Astrocyte of the spinal cord (primary cell): ENCODE data around the gene CAMKK2.
"Not testable (repeated sequence)": the region's sequence is repeated elsewhere in the genome, so short reads cannot be mapped to it uniquely, and the experiment has no call there.

Experiments
- DNase-seq: peaks from one replicate; pipeline ENCODE4 v3.0.0; 2011; ENCODE audit warnings: low read depth, low spot score
- H3K4me3 ChIP-seq: 2 replicates; pipeline ENCODE4 v1.5.1; 2011; ENCODE audit warnings: low read depth, mild to moderate bottlenecking, low read length, moderate library complexity
- in situ Hi-C: cut with HindIII; loops from 2 replicates; pipeline ENCODE4 v1.10.0; 2017; ENCODE audit warnings: low sequenced_read_pairs
- TF ChIP-seq, protein P1 (sequence below): IDR thresholded peaks from 2 replicates; pipeline ENCODE4 v1.5.1; 2012; ENCODE audit warnings: low read depth, mild to moderate bottlenecking, low read length, inconsistent platforms

The CAMKK2 gene

DNA sequence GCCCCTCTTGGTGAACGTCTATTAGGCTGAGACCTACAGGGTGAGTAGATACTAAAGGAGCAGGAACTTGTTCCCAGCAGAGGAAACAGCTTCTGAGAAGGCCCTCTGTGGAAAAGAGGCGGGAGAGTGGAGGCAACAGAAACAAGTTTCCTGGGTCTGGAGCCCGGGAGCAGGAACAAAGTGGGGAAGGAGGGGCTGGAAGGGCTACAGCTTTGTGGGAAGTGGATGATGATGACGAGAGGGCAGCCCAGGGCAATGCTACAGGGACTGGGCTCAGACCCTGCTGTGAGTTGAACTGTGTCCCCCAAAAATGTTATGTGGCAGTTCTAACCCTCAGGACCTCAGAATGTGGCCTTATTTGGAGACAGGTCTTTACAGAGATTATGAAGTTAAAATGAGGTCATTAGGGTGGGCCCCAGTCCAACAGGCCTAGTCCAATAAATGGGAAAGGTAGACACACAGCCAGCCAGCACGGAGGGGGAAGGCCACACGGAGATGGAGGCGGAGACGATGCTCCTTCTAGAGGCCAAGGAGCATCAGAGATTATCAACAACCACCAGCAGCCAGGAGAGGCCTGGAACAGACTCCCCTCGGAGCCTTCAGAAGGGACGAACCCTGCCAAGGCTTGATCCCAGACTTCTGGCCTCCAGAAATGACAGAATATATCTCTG lies 14.3 kb downstream of the CAMKK2 start:
- no peak overlapping the region for H3K4me3 ChIP-seq
- DNase-seq = no peak
- in situ Hi-C loops = no loop called here

DNA sequence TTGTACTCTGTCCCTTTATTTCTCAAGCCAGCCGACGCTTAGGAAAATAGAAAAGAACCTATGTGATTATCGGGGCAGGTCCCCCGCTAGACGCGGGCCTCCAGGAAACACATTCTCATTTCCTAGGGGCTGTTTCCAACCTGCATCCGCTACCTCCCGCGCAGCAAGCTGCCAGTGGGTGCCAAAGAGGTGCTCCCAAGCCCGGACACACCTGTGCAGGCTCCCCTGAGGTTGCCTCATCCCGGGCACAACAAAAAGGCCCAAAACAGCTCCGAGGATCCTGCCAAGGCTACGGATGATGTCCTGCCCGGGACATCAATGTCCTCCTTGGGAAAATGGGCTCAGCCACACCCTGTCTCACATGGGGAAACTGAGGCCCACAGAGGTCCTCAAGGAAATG lies 15.4 kb downstream of the CAMKK2 start:
- H3K4me3 ChIP-seq, in situ Hi-C loops, DNase-seq: not testable (repeated sequence)

More for the DNA sequence above, 14.3 kb downstream of the CAMKK2 start:
- TF ChIP-seq, protein P1, sequence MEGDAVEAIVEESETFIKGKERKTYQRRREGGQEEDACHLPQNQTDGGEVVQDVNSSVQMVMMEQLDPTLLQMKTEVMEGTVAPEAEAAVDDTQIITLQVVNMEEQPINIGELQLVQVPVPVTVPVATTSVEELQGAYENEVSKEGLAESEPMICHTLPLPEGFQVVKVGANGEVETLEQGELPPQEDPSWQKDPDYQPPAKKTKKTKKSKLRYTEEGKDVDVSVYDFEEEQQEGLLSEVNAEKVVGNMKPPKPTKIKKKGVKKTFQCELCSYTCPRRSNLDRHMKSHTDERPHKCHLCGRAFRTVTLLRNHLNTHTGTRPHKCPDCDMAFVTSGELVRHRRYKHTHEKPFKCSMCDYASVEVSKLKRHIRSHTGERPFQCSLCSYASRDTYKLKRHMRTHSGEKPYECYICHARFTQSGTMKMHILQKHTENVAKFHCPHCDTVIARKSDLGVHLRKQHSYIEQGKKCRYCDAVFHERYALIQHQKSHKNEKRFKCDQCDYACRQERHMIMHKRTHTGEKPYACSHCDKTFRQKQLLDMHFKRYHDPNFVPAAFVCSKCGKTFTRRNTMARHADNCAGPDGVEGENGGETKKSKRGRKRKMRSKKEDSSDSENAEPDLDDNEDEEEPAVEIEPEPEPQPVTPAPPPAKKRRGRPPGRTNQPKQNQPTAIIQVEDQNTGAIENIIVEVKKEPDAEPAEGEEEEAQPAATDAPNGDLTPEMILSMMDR = no peak

DNA sequence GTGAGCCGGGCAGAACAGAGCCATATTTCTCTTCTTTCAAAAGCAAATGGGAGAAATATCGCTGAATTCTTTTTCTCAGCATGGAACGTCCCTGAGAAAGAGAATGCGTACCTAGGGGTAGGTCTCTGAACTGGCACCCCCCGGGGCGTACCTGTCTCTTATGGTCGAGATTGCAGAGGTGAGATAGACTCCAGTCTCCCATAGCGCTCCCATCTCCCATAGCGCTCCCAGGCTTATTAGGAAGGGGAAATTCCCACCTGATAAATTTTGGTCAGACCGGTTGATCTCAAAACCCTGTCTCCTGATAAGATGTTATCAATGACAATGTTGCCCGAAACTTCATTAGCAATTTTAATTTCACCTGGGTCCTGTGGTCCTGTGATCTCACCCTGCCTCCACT lies 16.0 kb downstream of the CAMKK2 start:
- in situ Hi-C loops, DNase-seq, H3K4me3 ChIP-seq: not testable (repeated sequence)

DNA sequence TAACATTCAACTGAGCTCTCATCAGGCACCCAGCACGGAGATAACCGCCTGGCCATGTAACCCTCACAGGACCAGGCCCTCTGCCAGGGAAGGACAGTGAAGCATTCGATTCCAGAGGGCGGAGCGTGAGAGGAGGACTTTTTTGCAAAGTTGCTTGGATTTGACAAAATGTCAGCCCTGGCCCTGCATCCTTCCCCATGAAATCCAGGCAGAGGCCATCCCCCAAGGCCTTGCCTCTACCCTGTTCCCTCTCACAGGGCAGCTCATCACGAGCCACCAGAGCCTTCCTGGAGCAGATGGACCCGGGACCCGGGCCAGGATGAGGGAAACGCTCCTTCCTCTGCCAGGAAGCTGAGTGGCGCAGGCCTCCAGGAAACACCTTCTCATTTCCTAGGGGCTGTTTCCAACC lies 17.0 kb downstream of the CAMKK2 start:
- TF ChIP-seq, protein P1 = no peak
- in situ Hi-C loops = no loop called here
- no peak overlapping the region for H3K4me3 ChIP-seq
- no peak for DNase-seq

DNA sequence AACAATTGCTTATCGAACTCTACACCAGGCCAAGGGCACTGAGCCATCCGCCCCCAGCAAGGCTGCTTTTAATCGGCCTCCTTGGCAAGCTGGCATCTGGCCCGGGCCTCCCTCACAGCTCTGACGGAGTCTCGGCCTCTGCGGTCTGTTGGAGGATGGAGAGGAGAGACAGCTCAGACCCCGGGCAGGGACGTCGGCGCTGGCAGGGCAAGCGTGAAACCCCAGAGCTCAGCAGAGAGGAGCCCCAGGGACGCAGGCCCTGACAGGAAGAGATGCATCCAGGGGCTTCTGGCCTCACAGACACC lies 17.5 kb downstream of the CAMKK2 start:
- DNase-seq = peak; percentile 65
- no peak overlapping the region for H3K4me3 ChIP-seq
- TF ChIP-seq, protein P1 = no peak
- in situ Hi-C loops = no loop called here

DNA sequence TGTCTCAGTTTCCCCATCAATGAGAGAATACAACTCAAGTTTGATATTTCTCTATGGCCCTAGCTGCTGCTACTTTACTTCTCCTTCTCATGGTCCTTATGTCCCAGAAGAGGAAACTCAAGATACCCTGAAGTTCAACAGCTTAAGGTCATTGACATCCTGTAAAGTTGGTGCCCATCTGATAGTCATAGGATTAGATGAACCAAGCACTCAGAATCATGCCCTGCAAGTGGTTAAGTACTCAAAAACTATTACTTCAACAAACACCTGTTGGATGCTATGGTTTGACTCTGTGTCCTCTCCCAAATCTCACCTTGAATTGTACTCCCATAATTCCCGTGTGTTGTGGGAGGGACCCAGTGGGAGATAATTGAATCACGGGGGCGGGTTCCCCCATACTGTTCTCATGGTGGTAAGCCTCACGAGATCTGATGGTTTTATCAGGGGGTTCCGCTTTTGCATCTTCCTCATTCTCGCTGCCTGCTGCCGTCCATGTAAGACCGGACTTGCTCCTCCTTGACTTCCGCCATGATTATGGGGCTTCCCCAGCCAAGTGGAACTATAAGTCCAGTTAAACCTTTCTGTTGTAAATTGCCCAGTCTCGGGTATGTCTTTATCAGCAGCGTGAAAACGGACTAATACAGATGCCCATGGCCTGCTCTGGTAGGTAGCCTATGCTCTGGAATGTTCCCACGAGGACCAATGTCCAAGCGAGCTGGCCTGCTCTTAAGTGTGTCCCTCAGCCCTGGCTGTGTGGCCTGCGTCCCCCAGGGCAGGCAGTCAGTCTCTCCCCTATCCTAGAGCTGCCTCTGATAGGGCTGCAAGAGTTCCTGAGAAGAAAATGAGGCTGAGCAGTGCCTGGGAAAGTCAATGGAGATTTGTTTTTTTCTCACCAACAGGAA lies 18.1 kb downstream of the CAMKK2 start:
- no peak overlapping the region for H3K4me3 ChIP-seq
- DNase-seq = no peak
- TF ChIP-seq, protein P1 = no peak
- in situ Hi-C loops = no loop called here

DNA sequence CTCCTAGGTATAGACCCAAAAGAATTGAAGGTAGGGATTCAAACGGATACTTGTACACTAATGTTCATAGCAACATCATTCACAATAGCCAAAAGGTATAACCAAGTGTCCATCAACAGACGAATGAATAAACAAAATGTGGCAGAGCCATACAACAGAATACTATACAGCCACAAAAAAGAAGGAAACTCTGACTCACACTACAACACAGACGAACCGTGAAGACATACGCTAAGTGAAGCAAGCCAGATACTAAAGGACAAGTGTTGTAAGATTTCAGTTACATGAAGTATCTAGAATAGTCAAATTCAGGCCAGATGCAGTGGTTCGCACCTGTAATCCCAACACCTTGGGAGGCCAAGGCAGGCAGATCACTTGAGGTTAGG lies 19.1 kb downstream of the CAMKK2 start:
- in situ Hi-C loops = no loop called here
- H3K4me3 ChIP-seq = no peak overlapping the region

More for the DNA sequence above, 19.1 kb downstream of the CAMKK2 start:
- TF ChIP-seq, protein P1 = no peak
- DNase-seq = no peak
